Stomach (tissue), 4 donors: ENCODE data around the gene NEUROG2.

Experiments
- CTCF ChIP-seq, 7 experiments: fragments of 450-650 bp in 4 of 7; fragments of 200-600 bp in 3 of 7; sonication (generic) in 3 of 7; IDR thresholded peaks; one replicate each; pipeline ENCODE4 v1.5.1; 2016 to 2019; ENCODE audit warnings: antibody characterized with exemption in 7 of 7, control low read depth in 2 of 7, mild to moderate bottlenecking in 1 of 7
- EP300 ChIP-seq: sonication (generic); formaldehyde crosslinking; IDR thresholded peaks from one replicate; pipeline ENCODE4 v1.6.1; 2017; ENCODE audit warnings: antibody characterized with exemption
- POLR2A ChIP-seq, 4 donors: fragments of 450-650 bp; IDR thresholded peaks; one replicate each; pipeline ENCODE4 v1.6.1; 2016; ENCODE audit warnings: antibody characterized with exemption in 4 of 4, control low read depth in 2 of 4, mild to moderate bottlenecking in 1 of 4, moderate library complexity in 1 of 4

- TF ChIP-seq CTCF (IDR thresholded peaks at IDR 0.05) (no peak), EP300 (no peak), POLR2A (IDR thresholded peaks at IDR 0.05) (no peak)
Measured at GRCh38 chr4:112552668-112553067, 36.7 kb upstream of the NEUROG2 start.
